T-helper 17 cell (primary cell): ENCODE data around the gene MYCBP2. TPM values are rescaled to one million over a fixed set of nuclear protein-coding genes. Genes with fewer than 3 reads are reported as not detected.
"Not testable (repeated sequence)": the region's sequence is repeated elsewhere in the genome, so short reads cannot be mapped to it uniquely, and the experiment has no call there.

ENCODE experiments used
- ATAC-seq: fragments of 150-1000 bp; cut with Tn5 transposase; 2 replicates; pipeline ENCODE4 v1.10.0; 2021; ENCODE audit warnings: mild to moderate bottlenecking, moderate library complexity
- DNase-seq, 3 donors: peaks; one replicate each; pipeline versions ENCODE4 v3.0.0 to v3.0.0-alpha.2; 2020 to 2021
- H3K9me3 ChIP-seq: one replicate; pipeline ENCODE4 v1.7.0; 2013; ENCODE audit warnings: low read length, mild to moderate bottlenecking; ENCODE audit not compliant: control insufficient read depth, poor library complexity, severe bottlenecking
- H3K27ac Mint-ChIP-seq: one replicate; pipeline ENCODE4 v1.8.0; 2022; ENCODE audit warnings: mild to moderate bottlenecking, moderate library complexity, mixed read lengths
- H3K27me3 Mint-ChIP-seq: one replicate; pipeline ENCODE4 v1.8.0; 2022; ENCODE audit warnings: mixed read lengths
- H3K36me3 Mint-ChIP-seq: one replicate; pipeline ENCODE4 v1.8.0; 2022; ENCODE audit warnings: low read depth, mixed read lengths
- H3K4me1 Mint-ChIP-seq: one replicate; pipeline ENCODE4 v1.8.0; 2022; ENCODE audit warnings: mild to moderate bottlenecking, mixed read lengths
- H3K4me3 Mint-ChIP-seq: one replicate; pipeline ENCODE4 v1.8.0; 2022; ENCODE audit warnings: mild to moderate bottlenecking, moderate library complexity, mixed read lengths
- total RNA-seq, 4 donors: library from RNA in 2 of 4; stranded (reverse) in 2 of 4; gene quantifications; one replicate each; pipeline ENCODE4 v1.2.3 and lab custom pipeline; 2022 to 2026

The MYCBP2 gene
- total RNA-seq, 2 donors from 2014 or later, result 146 to 160 TPM

DNA sequence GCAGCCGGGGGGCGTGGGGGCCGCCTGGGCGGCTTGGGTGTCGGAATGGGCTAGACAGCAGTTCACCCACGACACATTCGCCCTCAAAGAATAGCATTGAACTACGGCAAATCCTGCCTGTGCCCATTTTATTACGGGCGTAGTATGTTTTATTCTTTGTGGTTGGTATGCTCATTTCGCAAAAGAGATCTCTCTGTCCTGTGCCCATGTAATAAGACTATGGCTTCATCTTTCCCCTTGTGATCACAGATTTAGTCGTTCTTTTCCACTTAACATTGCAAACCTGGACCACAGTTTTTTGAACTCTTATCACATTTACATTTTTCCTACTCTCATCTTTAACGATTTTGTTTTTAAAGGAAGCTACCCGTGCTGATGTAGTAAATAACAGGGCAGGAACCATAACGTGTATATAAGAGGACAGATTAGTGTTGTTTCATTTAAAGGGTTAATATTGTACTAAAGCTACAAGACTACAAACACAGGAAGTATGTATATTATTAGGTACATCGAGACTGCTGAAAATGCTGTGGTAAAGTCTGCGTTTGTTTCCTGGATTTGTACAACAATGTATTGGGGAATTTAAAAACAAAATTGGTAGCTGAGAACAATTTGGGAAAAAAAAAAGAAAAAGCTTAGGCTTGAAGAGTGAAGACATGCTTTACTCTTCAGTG is 3.2 kb upstream of the MYCBP2 start:
- Mint-ChIP-seq H3K27ac (peak overlapping the region; percentile 96), H3K4me1 (peaks cover 39% of the 10 kb centered on the region), H3K36me3 (peaks cover 6% of the 10 kb centered on the region), H3K27me3 (no peaks in the 10 kb centered on the region), H3K4me3 (peak overlapping the region; percentile 98)
- H3K9me3 ChIP-seq, result no peaks in the 10 kb centered on the region
- ATAC-seq (peak; percentile 0), DNase-seq (no peak)

DNA sequence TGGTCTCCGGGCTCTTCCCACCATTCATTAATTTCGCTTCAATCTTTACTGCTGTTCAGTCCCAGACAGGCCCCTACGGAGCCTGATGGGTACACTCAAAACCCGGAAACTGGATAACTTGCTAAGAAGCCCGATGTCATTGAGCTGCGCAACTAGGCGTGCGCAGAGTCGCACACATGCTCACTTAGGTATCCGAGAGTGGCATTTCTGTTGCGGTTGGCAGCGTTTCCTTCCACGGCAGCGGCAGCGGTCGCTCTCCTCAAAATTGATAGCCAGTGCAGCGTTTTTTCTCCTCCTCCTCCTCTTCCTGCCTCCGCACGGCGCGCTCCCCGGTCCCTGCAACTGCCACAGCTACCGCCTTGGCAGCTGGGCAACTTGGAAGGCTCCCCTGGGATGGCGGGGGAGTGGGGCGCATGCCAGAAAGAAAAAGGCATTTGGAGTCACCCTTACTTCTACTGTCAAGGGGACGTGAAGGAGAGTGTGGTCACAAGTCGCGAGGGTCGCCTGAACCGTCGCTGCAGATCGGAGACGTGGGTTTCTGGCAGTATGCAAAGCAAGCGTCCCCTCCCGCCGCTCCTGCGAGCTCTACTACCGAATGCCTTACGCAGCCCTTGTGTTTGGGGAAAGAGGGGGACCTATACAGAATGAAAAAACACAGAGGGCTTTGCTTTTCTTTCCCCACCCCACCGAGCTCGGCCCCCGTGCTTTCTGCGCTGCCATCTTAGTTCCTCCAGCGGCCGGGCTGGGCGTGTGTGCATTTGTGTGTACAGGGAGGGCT is 2.4 kb upstream of the MYCBP2 start:
- peak; percentile 72 for ATAC-seq
- Mint-ChIP-seq H3K4me1 (peaks cover 43% of the 10 kb centered on the region), H3K36me3 (peaks cover 6% of the 10 kb centered on the region)

DNA sequence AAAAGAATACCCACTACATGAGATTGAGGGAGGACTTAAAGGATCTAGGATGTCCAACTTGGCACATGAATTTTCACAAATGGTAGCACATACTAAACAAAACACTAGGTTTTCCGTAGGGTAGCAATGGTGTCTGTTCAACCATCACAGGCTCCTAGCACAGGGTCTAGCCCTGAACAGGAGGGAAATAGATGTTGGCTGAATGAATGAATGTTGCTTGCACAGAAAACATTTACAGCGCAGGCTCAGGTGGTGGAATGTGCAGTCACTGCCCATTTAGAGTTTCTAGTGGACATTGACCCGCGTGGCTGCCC is 1.9 kb upstream of the MYCBP2 start:
- Mint-ChIP-seq H3K27ac (peak overlapping the region; percentile 96), H3K4me3 (peak overlapping the region; percentile 98), H3K4me1 (peaks cover 48% of the 10 kb centered on the region), H3K27me3 (no peaks in the 10 kb centered on the region), H3K36me3 (peaks cover 6% of the 10 kb centered on the region)
- no peak for DNase-seq
- no peaks in the 10 kb centered on the region for H3K9me3 ChIP-seq
- peak; percentile 0 for ATAC-seq

More for the DNA sequence above, 2.4 kb upstream of the MYCBP2 start:
- peak; percentile 72 to 84 (median 75) for DNase-seq
- Mint-ChIP-seq H3K27me3 (no peaks in the 10 kb centered on the region), H3K27ac (peak overlapping the region; percentile 96), H3K4me3 (peak overlapping the region; percentile 98)
- H3K9me3 ChIP-seq, result no peaks in the 10 kb centered on the region

DNA sequence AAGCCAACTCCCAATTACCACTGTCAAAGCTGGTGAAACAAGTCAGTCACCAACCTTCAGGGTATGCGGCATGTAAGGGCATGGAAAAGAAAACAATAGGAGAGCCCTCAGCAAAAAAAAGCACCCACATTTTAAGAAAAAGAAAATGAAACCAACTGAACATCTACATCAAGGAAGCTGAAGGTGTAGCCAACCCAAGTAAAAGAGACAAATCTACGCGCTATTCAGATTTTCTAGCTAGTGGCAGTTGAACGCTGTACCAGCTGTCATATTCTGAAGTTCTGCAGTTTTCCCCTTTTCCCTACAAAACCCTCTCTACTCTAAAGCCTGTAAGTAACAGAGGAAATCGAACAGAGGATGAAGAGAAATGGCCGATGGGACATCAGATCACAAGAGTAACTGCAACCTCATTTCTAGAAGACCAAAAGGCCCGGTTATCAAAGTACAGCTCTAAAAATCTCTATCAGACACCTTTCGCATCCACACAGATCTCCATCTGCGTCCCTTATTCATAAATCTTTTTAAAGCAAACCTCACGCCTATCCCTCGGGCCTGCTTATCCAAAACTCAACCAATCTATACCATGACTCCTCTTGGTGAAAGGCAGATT is 1.4 kb downstream of the MYCBP2 start:
- DNase-seq (no peak), ATAC-seq (no peak)
- Mint-ChIP-seq H3K4me3 (peak overlapping the region; percentile 97), H3K4me1 (peaks cover 70% of the 10 kb centered on the region), H3K27me3 (no peaks in the 10 kb centered on the region), H3K36me3 (peaks cover 6% of the 10 kb centered on the region), H3K27ac (peak overlapping the region; percentile 96)
- no peaks in the 10 kb centered on the region for H3K9me3 ChIP-seq

- H3K4me3 Mint-ChIP-seq, result peak overlapping the region; percentile 97
- no peaks in the 10 kb centered on the region for H3K9me3 ChIP-seq
- peak overlapping the region; percentile 2 for H3K27ac Mint-ChIP-seq
- H3K4me1 Mint-ChIP-seq, result peaks cover 76% of the 10 kb centered on the region
- DNase-seq (no peak), ATAC-seq (no peak)
- H3K27me3 Mint-ChIP-seq, result no peaks in the 10 kb centered on the region
- H3K36me3 Mint-ChIP-seq, result peaks cover 6% of the 10 kb centered on the region
These were observed 3.0 kb downstream of the MYCBP2 start for GRCh38 chr13:77323858-77324257.

- DNase-seq (no peak), ATAC-seq (no peak)
- H3K36me3 Mint-ChIP-seq, result no peaks in the 10 kb centered on the region
- H3K4me3 Mint-ChIP-seq, result no peak overlapping the region
- peaks cover 77% of the 10 kb centered on the region for H3K4me1 Mint-ChIP-seq
- H3K9me3 ChIP-seq, result no peaks in the 10 kb centered on the region
- no peaks in the 10 kb centered on the region for H3K27me3 Mint-ChIP-seq
- peak overlapping the region; percentile 47 for H3K27ac Mint-ChIP-seq
These were observed 7.4 kb downstream of the MYCBP2 start for GRCh38 chr13:77319536-77319935.

DNA sequence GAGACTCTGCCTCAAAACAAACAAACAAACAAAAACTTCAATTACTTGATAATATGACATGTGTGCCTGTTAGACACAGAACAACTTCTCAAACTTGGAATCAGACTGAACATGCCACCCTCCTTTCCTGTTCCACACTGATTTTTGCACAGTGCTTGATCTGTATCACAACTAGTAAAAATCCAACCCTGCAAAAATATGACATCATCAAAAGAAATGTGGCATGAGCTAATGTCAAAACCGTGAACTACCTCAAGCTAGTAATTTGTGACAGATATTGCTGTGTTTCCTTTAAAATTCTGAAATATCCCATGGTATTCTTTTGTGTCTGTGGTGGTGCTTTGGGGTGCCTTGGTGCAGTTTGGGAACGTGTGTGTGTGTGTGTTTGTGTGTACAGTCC is 8.2 kb downstream of the MYCBP2 start:
- no peak for DNase-seq
- Mint-ChIP-seq H3K36me3 (no peaks in the 10 kb centered on the region), H3K4me1 (peaks cover 79% of the 10 kb centered on the region), H3K27me3 (no peaks in the 10 kb centered on the region), H3K27ac (peak overlapping the region; percentile 29), H3K4me3 (no peak overlapping the region)
- no peak for ATAC-seq
- H3K9me3 ChIP-seq, result no peaks in the 10 kb centered on the region

- ATAC-seq, result peak; percentile 41
- H3K27me3 Mint-ChIP-seq, result no peaks in the 10 kb centered on the region
- H3K4me1 Mint-ChIP-seq, result peaks cover 72% of the 10 kb centered on the region
- H3K36me3 Mint-ChIP-seq, result no peaks in the 10 kb centered on the region
- H3K9me3 ChIP-seq, result no peaks in the 10 kb centered on the region
- H3K27ac Mint-ChIP-seq, result peak overlapping the region; percentile 84
- no peak for DNase-seq
- H3K4me3 Mint-ChIP-seq, result peak overlapping the region; percentile 39
These were observed 10.5 kb downstream of the MYCBP2 start for GRCh38 chr13:77316430-77316829.

DNA sequence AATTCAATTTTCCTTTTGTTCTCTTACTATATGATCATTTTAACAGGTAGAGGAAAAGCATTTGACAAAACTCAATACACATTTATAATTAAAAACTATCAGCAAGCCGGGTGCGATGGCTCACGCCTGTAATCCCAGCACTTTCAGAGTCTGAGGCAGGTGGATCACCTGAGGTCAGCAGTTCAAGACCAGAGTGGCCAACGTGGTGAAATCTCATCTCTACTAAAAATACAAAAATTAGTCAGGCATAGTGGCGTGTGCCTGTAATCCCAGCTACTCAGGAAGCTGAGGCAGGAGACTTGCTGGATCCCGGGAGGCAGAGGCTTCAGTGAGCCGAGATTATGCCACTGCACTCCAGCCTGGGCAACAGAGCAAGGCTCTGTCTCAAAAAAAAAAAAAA is 11.4 kb downstream of the MYCBP2 start:
- H3K27ac Mint-ChIP-seq, result peak overlapping the region; percentile 84

DNA sequence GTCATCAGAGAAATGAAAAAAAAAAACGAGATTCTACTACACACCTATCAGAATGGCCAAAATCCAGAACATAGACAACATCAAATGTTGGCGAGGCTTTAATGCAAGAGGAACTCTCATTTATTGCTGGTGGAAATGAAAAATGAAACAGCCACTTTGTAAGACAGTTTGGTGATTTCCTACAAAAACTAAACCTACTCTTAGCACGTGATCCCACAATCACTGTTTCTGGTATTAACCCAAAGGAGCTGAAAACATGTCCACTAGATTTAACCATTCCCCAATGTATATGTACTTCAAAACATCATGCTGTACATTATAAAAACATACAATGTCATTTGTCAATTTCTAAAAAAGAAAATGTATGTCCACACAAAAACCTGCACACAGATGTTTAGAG is 13.0 kb downstream of the MYCBP2 start:
- ATAC-seq (peak; percentile 35), DNase-seq (no peak)
- Mint-ChIP-seq H3K4me1 (peaks cover 77% of the 10 kb centered on the region), H3K36me3 (peaks cover 2% of the 10 kb centered on the region), H3K27ac (peak overlapping the region; percentile 21), H3K4me3 (no peak overlapping the region), H3K27me3 (no peaks in the 10 kb centered on the region)
- no peaks in the 10 kb centered on the region for H3K9me3 ChIP-seq

More for the DNA sequence above, 11.4 kb downstream of the MYCBP2 start:
- ATAC-seq, H3K36me3 Mint-ChIP-seq, H3K4me3 Mint-ChIP-seq, DNase-seq, H3K27me3 Mint-ChIP-seq, H3K9me3 ChIP-seq: not testable (repeated sequence)
- H3K4me1 Mint-ChIP-seq, result peaks cover 75% of the 10 kb centered on the region

DNA sequence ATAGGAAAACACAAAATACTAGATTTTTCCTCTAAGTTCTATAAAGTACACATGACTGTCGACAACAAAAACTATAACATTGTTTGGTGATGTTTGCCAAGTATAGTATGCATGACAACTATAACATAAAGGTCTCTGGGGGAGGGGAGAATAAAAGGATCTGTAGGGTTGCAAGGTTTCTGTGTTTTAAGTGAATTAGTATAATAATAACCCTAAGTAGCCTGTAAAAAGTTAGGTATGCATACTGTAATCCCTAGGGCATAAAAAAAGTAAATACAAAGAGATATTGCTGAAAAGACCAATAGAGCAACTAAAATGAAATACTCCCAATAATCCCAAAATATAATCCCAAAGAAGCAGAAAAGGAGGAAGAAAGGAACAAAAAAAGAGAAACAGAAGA is 14.6 kb downstream of the MYCBP2 start:
- no peaks in the 10 kb centered on the region for H3K9me3 ChIP-seq
- peaks cover 2% of the 10 kb centered on the region for H3K36me3 Mint-ChIP-seq
- H3K27me3 Mint-ChIP-seq, result no peaks in the 10 kb centered on the region
- ATAC-seq (no peak), DNase-seq (no peak)
- H3K4me1 Mint-ChIP-seq, result peaks cover 80% of the 10 kb centered on the region
- no peak overlapping the region for H3K4me3 Mint-ChIP-seq
- H3K27ac Mint-ChIP-seq, result no peak overlapping the region

GRCh38 chr13:77310579-77311279 is 16.2 kb downstream of the MYCBP2 start:
- DNase-seq, result no peak
- no peaks in the 10 kb centered on the region for H3K27me3 Mint-ChIP-seq
- H3K36me3 Mint-ChIP-seq, result peaks cover 2% of the 10 kb centered on the region
- peak overlapping the region; percentile 67 for H3K27ac Mint-ChIP-seq
- peaks cover 79% of the 10 kb centered on the region for H3K4me1 Mint-ChIP-seq
- peak overlapping the region; percentile 42 for H3K4me3 Mint-ChIP-seq
- ATAC-seq, result no peak
- no peaks in the 10 kb centered on the region for H3K9me3 ChIP-seq

- H3K4me1 Mint-ChIP-seq, result peaks cover 80% of the 10 kb centered on the region
- H3K27me3 Mint-ChIP-seq, result no peaks in the 10 kb centered on the region
These were observed 16.7 kb downstream of the MYCBP2 start for GRCh38 chr13:77310161-77310560.

More at GRCh38 chr13:77310161-77310560, 16.7 kb downstream of the MYCBP2 start:
- Mint-ChIP-seq H3K36me3 (peaks cover 2% of the 10 kb centered on the region), H3K4me3 (no peak overlapping the region), H3K27ac (peak overlapping the region; percentile 67)
- H3K9me3 ChIP-seq, result no peaks in the 10 kb centered on the region
- DNase-seq (no peak), ATAC-seq (no peak)
